B cell (primary cell): ENCODE data around the gene ZFHX2. TPM values are rescaled to one million over a fixed set of nuclear protein-coding genes. Genes with fewer than 3 reads are reported as not detected.
A peak's percentile ranks its signal among the peaks of the same experiment; 100 is the strongest.

Source experiments
- ATAC-seq: fragments of 200-7000 bp; cut with Tn5 transposase; one replicate; pipeline ENCODE4 v1.10.0; 2021; ENCODE audit warnings: low read depth, mild to moderate bottlenecking, moderate number of reproducible peaks, moderate library complexity
- CTCF ChIA-PET: fragments of 350-600 bp; sonication (Branson Sonifier 250); formaldehyde crosslinking; loops from one replicate; lab custom pipeline; 2021; ENCODE audit warnings: antibody characterized with exemption, inconsistent platforms; lab: Charles Lee
- POLR2A ChIA-PET: fragments of 350-600 bp; sonication (Branson Sonifier 250); formaldehyde crosslinking; loops from one replicate; lab custom pipeline; 2021; ENCODE audit warnings: antibody characterized with exemption; lab: Charles Lee
- DNase-seq: peaks from one replicate; pipeline ENCODE4 v3.0.0; 2013
- H2AFZ ChIP-seq: 2 replicates; pipeline ENCODE4 v1.6.1; 2012; ENCODE audit warnings: mild to moderate bottlenecking, low read depth, low read length; ENCODE audit not compliant: insufficient read depth, poor library complexity, severe bottlenecking
- H3K27ac ChIP-seq, 2 donors: 1 replicate in 1 of 2; 2 replicates in 1 of 2; pipeline ENCODE4 v1.5.1; 2012 to 2013; ENCODE audit warnings: low read length in 2 of 2, mild to moderate bottlenecking in 2 of 2, moderate library complexity in 1 of 2
- H3K27me3 ChIP-seq, 4 experiments: fragments of 200-600 bp in 1 of 4; sonication (generic) in 1 of 4; replicated peaks in 1 of 4; 1 replicate in 2 of 4; 2 replicates in 2 of 4; pipeline versions ENCODE4 v1.6.1 to v1.7.0; 2013 to 2016; ENCODE audit warnings: low read length in 3 of 4, mild to moderate bottlenecking in 2 of 4, mixed read lengths in 1 of 4, moderate library complexity in 1 of 4; ENCODE audit not compliant: insufficient read depth in 4 of 4, control insufficient read depth in 3 of 4; ENCODE audit errors: control extremely low read depth in 1 of 4
- H3K36me3 ChIP-seq, 2 experiments: replicated peaks in 1 of 2; 1 replicate in 1 of 2; 2 replicates in 1 of 2; pipeline versions ENCODE4 v1.6.1 to v1.7.1; 2013; ENCODE audit warnings: low read length in 1 of 2; ENCODE audit not compliant: insufficient read depth in 2 of 2, control insufficient read depth in 1 of 2; ENCODE audit errors: control extremely low read depth in 1 of 2, extremely low read depth in 1 of 2
- H3K4me1 ChIP-seq, 2 donors: fragments of 200-600 bp in 1 of 2; sonication (generic) in 1 of 2; 1 replicate in 1 of 2; 2 replicates in 1 of 2; pipeline versions ENCODE4 v1.5.1 to v1.6.1; 2013 to 2017; ENCODE audit warnings: low read length in 2 of 2; ENCODE audit not compliant: control insufficient read depth in 2 of 2, insufficient read depth in 2 of 2
- H3K4me2 ChIP-seq: replicated peaks from 2 replicates; pipeline ENCODE3; 2012; ENCODE audit warnings: mild to moderate bottlenecking, low read depth, low read length; ENCODE audit not compliant: poor library complexity, severe bottlenecking
- H3K4me3 ChIP-seq, 5 experiments: fragments of 200-600 bp in 1 of 5; sonication (generic) in 1 of 5; 1 replicate in 3 of 5; 2 replicates in 2 of 5; pipeline versions ENCODE4 v1.5.1 to v1.7.0; 2011 to 2016; ENCODE audit warnings: low read length in 4 of 5, mild to moderate bottlenecking in 4 of 5, low read depth in 2 of 5, control low read depth in 1 of 5, moderate library complexity in 1 of 5; ENCODE audit not compliant: insufficient read depth in 1 of 5; ENCODE audit errors: control extremely low read depth in 1 of 5, extremely low read depth in 1 of 5
- H3K79me2 ChIP-seq: fragments of 200-600 bp; sonication (generic); one replicate; pipeline ENCODE4 v1.6.0; 2016; ENCODE audit warnings: low read length; ENCODE audit not compliant: control insufficient read depth, insufficient read depth
- H3K9ac ChIP-seq: fragments of 200-600 bp; sonication (generic); 2 replicates; pipeline ENCODE4 v1.6.1; 2017; ENCODE audit warnings: mild to moderate bottlenecking, low read length, moderate library complexity
- H3K9me3 ChIP-seq, 3 donors: one replicate each; pipeline versions ENCODE4 v1.6.1 to v1.7.1; 2013; ENCODE audit warnings: low read length in 2 of 3; ENCODE audit not compliant: control insufficient read depth in 2 of 3, insufficient read depth in 1 of 3; ENCODE audit errors: control extremely low read depth in 1 of 3
- H4K20me1 ChIP-seq: 2 replicates; pipeline ENCODE4 v1.6.0; 2012; ENCODE audit warnings: mild to moderate bottlenecking, low read length; ENCODE audit not compliant: insufficient read depth, control insufficient read depth, poor library complexity, severe bottlenecking
- H3K27ac Mint-ChIP-seq: one replicate; pipeline ENCODE4 v1.8.0; 2021; ENCODE audit warnings: mixed read lengths
- H3K27me3 Mint-ChIP-seq: one replicate; pipeline ENCODE4 v1.8.0; 2021; ENCODE audit warnings: mixed read lengths
- H3K4me1 Mint-ChIP-seq: one replicate; pipeline ENCODE4 v1.8.0; 2021; ENCODE audit warnings: mixed read lengths
- H3K4me3 Mint-ChIP-seq: one replicate; pipeline ENCODE4 v1.8.0; 2021; ENCODE audit warnings: mixed read lengths
- H3K9me3 Mint-ChIP-seq: one replicate; pipeline ENCODE4 v1.8.0; 2022; ENCODE audit warnings: mixed read lengths; ENCODE audit not compliant: insufficient read depth
- CTCF ChIP-seq: fragments of 200-600 bp; IDR thresholded peaks from one replicate; pipeline ENCODE4 v1.8.0; 2022; ENCODE audit warnings: antibody characterized with exemption, mild to moderate bottlenecking
- EZH2 ChIP-seq: IDR thresholded peaks from 2 replicates; pipeline ENCODE4 v1.6.1; 2012; ENCODE audit warnings: borderline replicate concordance, low read depth, mild to moderate bottlenecking, moderate library complexity, low read length; ENCODE audit not compliant: insufficient read depth, poor library complexity, severe bottlenecking
- WGBS: methylation state at CpG from one replicate; pipeline ENCODE4 v1.1.5; 2013; ENCODE audit warnings: missing lambda C conversion rate; ENCODE audit not compliant: insufficient coverage; 5-methylcytosine and 5-hydroxymethylcytosine counted together
- intact Hi-C: fragments of 100-400 bp; cut with micrococcal nuclease; formaldehyde crosslinking; loops from one replicate; pipeline ENCODE4 v1.10.0; 2022
- polyA plus RNA-seq: library from polyadenylated mRNA; depleted of rRNA; stranded (reverse); fragments of >200 nt; gene quantifications from 2 replicates; pipeline ENCODE4 v1.2.3, GENCODE V29; 2012
- total RNA-seq, 2 donors: library from RNA; stranded (reverse); fragments of 120-200 nt in 1 of 2; gene quantifications; 1 replicate in 1 of 2; 2 replicates in 1 of 2; pipeline versions ENCODE4 v1.2.3 to v1.2.4, GENCODE V29; 2013 to 2022

Gene ZFHX2
- total and polyA plus RNA-seq, 2 donors (not counting 1 experiment from before 2014, with no cell fraction given): 0.21 to 2.5 TPM

GRCh38 chr14:23550131-23550811 is 1.3 kb downstream of the ZFHX2 start:
- no peaks in the 10 kb centered on the region for H3K36me3 ChIP-seq
- H3K4me1 ChIP-seq: peaks cover 12 to 17% of the 10 kb centered on the region in 2 donors
- Mint-ChIP-seq H3K27ac (no peak overlapping the region), H3K9me3 (no peaks in the 10 kb centered on the region), H3K4me3 (no peak overlapping the region), H3K27me3 (no peaks in the 10 kb centered on the region), H3K4me1 (peaks cover 11% of the 10 kb centered on the region)
- ChIA-PET POLR2A (no interaction called here), CTCF (interaction anchor here (1.3 to 2.4 kb wide), 2 partner anchors 9 to 12 kb away, joined by 6 to 10 read pairs; no protein-coding TSS in a partner anchor)
- ATAC-seq (no peak), DNase-seq (peak; percentile 22)
- H2AFZ ChIP-seq: peak overlapping the region; percentile 95
- TF ChIP-seq CTCF (no peak), EZH2 (no peak)
- no peak overlapping the region for H3K27ac ChIP-seq
- no peaks in the 10 kb centered on the region for H3K9me3 ChIP-seq
- H4K20me1 ChIP-seq: no peaks in the 10 kb centered on the region
- H3K27me3 ChIP-seq: peaks cover 0 to 16% (median 7%) of the 10 kb centered on the region in 4 experiments
- H3K4me3 ChIP-seq: peak overlapping the region in 4 of 5 experiments; percentile 77 to 83 (median 79)
- intact Hi-C loops: loop anchor here (2.0 to 10.0 kb wide), 4 partner anchors 229 to 665 kb away; partner anchors contain the start of genes ACIN1, C14orf119, CHMP4A and DCAF11
- H3K4me2 ChIP-seq: peak overlapping the region; percentile 97
- H3K9ac ChIP-seq: peak overlapping the region; percentile 75
- WGBS: 64% methylated on average over 10 of the region's 12 CpGs
- H3K79me2 ChIP-seq: peaks cover 6% of the 10 kb centered on the region
